ENCODE results near the gene PPP1R3F.

- TF ChIP-seq CTCF (IDR thresholded peaks at IDR 0.05) (no peak), EZH2 (IDR thresholded peaks at IDR 0.05) (no peak)
These were observed 32.5 kb upstream of the PPP1R3F start for GRCh38 chrX:49237060-49237459.
